Measurements from ENCODE around the gene CENPH. TPM values are rescaled to one million over a fixed set of nuclear protein-coding genes. Genes with fewer than 3 reads are reported as not detected.

The CENPH gene
- polyA plus RNA-seq, 1 experiment = 7.4 TPM

DNA sequence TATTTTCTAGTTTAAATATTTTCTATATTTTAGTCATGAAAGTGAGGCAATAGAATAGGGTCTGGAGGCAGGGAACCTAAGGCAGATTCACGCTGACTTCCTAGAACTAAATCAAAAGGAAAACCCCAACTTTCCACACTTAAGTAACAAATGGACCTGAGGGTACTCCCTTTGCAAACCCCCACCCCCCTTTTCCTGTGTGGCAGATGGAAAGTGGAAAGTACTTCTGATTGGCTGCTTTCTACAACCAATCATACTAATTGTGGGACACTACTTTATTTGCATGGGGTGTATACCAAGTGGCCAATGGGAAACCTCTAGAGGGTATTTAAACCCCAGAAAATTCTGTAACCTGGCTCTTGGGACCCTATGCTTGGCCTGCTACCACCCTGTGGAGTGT, 4.8 kb upstream of the CENPH start:
- no peaks in the 10 kb centered on the region for H3K36me3 ChIP-seq (ENCODE audit: control insufficient read depth, insufficient read depth, low read length)
- ChIA-PET POLR2A (no interaction called here), CTCF (interaction anchor here (0.6 to 1.2 kb wide), 2 partner anchors 111 to 150 kb away, joined by 3 to 5 read pairs; no protein-coding TSS in a partner anchor)
- H3K4me3 ChIP-seq (ENCODE audit: low read depth, low read length) = no peak overlapping the region
- no peaks in the 10 kb centered on the region for H3K27me3 ChIP-seq (ENCODE audit: control insufficient read depth, insufficient read depth, low read length)
- TF ChIP-seq, protein P1, sequence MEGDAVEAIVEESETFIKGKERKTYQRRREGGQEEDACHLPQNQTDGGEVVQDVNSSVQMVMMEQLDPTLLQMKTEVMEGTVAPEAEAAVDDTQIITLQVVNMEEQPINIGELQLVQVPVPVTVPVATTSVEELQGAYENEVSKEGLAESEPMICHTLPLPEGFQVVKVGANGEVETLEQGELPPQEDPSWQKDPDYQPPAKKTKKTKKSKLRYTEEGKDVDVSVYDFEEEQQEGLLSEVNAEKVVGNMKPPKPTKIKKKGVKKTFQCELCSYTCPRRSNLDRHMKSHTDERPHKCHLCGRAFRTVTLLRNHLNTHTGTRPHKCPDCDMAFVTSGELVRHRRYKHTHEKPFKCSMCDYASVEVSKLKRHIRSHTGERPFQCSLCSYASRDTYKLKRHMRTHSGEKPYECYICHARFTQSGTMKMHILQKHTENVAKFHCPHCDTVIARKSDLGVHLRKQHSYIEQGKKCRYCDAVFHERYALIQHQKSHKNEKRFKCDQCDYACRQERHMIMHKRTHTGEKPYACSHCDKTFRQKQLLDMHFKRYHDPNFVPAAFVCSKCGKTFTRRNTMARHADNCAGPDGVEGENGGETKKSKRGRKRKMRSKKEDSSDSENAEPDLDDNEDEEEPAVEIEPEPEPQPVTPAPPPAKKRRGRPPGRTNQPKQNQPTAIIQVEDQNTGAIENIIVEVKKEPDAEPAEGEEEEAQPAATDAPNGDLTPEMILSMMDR (IDR thresholded peaks at IDR 0.05; ENCODE audit: insufficient read depth, low read depth, low read length) = no peak
- no peak for DNase-seq (ENCODE audit: low read depth)

DNA sequence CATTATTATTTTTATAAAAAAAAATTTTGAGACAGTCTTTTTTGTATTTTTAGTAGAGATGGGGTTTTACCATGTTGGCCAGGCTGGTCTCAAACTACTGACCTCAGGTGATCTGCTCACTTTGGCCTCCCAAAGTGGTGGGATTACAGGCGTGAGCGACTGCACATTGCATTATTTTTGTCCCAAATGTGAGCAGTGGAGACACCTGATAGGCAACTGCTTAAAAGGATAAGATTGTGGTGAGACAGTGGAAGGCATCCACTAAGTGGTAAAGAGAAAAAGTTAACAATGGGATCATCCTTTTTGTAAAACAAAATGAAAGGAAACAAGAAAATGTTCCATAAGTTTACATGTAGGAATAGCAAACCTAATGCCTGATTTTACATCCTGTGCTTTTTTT, 2.0 kb upstream of the CENPH start:
- Histone ChIP-seq H3K4me3 (ENCODE audit: low read depth, low read length) (no peak overlapping the region), H3K27me3 (ENCODE audit: control insufficient read depth, insufficient read depth, low read length) (no peaks in the 10 kb centered on the region), H3K36me3 (ENCODE audit: control insufficient read depth, insufficient read depth, low read length) (no peaks in the 10 kb centered on the region)
- ChIA-PET CTCF (no interaction called here), POLR2A (no interaction called here)
- no peak for DNase-seq (ENCODE audit: low read depth)
- TF ChIP-seq, protein P1 (IDR thresholded peaks at IDR 0.05; ENCODE audit: insufficient read depth, low read depth, low read length) = no peak

DNA sequence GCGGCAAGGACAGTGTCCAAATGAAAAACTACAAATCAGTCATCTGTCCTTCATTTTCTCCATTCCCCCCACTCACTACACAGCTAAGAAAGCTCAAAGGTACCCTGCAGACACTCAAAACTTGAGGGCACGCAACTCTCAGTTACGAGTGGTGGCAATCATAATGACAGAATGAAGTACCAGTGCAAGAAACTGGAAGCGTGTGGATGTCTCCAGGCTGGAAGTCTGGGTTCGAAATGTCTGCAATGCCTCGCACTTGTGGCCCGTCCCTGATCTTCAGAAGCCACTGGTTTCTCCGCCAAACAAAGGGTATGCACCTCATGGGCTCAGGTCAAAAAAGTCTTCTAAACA, 597 bp upstream of the CENPH start:
- TF ChIP-seq, protein P1 (IDR thresholded peaks at IDR 0.05; ENCODE audit: insufficient read depth, low read depth, low read length) = no peak
- Histone ChIP-seq H3K27me3 (ENCODE audit: control insufficient read depth, insufficient read depth, low read length) (no peaks in the 10 kb centered on the region), H3K36me3 (ENCODE audit: control insufficient read depth, insufficient read depth, low read length) (no peaks in the 10 kb centered on the region), H3K4me3 (ENCODE audit: low read depth, low read length) (peak overlapping the region; percentile 67)
- POLR2A ChIA-PET = no interaction called here
- DNase-seq (ENCODE audit: low read depth) = no peak
- CTCF ChIA-PET = interaction anchor here (1.1 kb wide), 1 partner anchor 39 kb away, joined by 3 read pairs; no protein-coding TSS in a partner anchor

DNA sequence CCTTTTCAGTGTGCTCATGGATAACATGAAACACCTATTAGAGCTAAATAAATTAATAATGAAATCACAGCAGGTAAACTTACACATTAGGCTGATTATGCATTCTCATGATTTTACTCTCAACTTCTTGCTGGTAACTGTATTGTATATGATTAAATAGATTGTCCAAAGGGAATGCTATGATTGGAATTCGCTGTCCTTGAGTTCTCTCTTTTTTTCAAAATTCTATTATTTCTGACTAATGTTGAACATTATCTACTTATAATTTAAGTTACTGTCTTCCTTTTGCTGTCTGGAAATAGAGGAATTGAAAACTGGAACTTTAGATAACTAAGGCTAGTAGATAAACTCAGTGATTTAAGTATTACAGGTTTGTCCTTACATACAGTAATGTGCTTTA, 13.1 kb downstream of the CENPH start:
- TF ChIP-seq, protein P1 (IDR thresholded peaks at IDR 0.05; ENCODE audit: insufficient read depth, low read depth, low read length) = no peak
- no peak for DNase-seq (ENCODE audit: low read depth)
- Histone ChIP-seq H3K4me3 (ENCODE audit: low read depth, low read length) (no peak overlapping the region), H3K27me3 (ENCODE audit: control insufficient read depth, insufficient read depth, low read length) (no peaks in the 10 kb centered on the region), H3K36me3 (ENCODE audit: control insufficient read depth, insufficient read depth, low read length) (no peaks in the 10 kb centered on the region)
- POLR2A ChIA-PET = no interaction called here
- CTCF ChIA-PET = interaction anchor here (0.6 kb wide), 1 partner anchor 109 kb away, joined by 3 read pairs; no protein-coding TSS in a partner anchor

DNA sequence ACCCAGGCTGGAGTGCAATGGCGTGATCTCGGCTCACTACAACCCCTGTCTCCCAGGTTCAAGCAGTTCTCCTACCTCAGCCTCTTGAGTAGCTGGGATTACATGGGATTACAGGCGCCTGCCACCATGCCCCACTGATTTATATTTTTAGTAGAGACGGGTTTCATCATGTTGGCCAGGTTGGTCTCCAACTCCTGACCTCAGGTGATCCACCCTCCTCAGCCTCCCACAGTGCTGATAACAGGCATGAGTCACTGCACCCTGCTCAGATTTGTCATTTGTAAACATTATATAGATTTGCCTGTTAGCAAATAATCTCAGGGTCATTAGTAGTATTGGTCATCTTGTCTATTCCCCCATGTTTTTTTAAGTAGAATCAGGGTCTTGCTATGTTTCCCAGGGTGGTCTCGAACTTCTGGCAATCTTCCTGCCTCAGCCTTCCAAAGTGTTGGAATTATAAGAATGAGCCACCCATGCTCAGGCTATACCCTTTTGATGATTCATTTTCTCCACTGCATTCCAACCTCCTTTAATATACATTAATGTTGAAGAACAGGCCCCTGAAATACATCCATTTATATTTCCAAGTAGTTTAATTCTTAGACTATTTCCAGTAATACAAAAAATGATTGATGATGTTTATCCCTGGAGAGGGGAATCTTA, 17.3 kb downstream of the CENPH start:
- TF ChIP-seq, protein P1 (IDR thresholded peaks at IDR 0.05; ENCODE audit: insufficient read depth, low read depth, low read length) = no peak
- Histone ChIP-seq H3K4me3 (ENCODE audit: low read depth, low read length) (no peak overlapping the region), H3K36me3 (ENCODE audit: control insufficient read depth, insufficient read depth, low read length) (no peaks in the 10 kb centered on the region), H3K27me3 (ENCODE audit: control insufficient read depth, insufficient read depth, low read length) (no peaks in the 10 kb centered on the region)
- CTCF ChIA-PET = no interaction called here
- POLR2A ChIA-PET = no interaction called here
- DNase-seq (ENCODE audit: low read depth) = no peak

Data from BJ (cell line).